ENCODE measurements around the gene LRRC8D. TPM values are rescaled to one million over a fixed set of nuclear protein-coding genes. Genes with fewer than 3 reads are reported as not detected.
A peak's percentile ranks its signal among the peaks of the same experiment; 100 is the strongest.

The LRRC8D gene
- total RNA-seq, 1 experiment from 2014 or later, result 37.2 TPM

- Histone ChIP-seq H4K91ac (ENCODE audit: insufficient read length, low read depth, low read length) (no peak overlapping the region), H3K79me1 (ENCODE audit: insufficient read depth, low read depth, low read length, poor library complexity, severe bottlenecking) (no peaks in the 10 kb centered on the region), H2AFZ (ENCODE audit: low read length) (no peak overlapping the region), H3K14ac (ENCODE audit: insufficient read depth, low read length) (no peak overlapping the region), H3K79me2 (ENCODE audit: insufficient read depth, low read length) (peaks cover 2% of the 10 kb centered on the region; the same call in 1 of the 2 replicates), H3K27ac (ENCODE audit: insufficient read length, low read depth, low read length) (no peak overlapping the region), H3K23me2 (ENCODE audit: insufficient read length, low read depth, low read length, poor library complexity, severe bottlenecking) (no peaks in the 10 kb centered on the region), H3K4me1 (ENCODE audit: insufficient read depth, low read length) (peaks cover 12% of the 10 kb centered on the region), H3K9me3 (ENCODE audit: control insufficient read depth, low read depth, low read length) (peaks cover 5% of the 10 kb centered on the region), H3K23ac (ENCODE audit: insufficient read length, low read depth, low read length) (no peak overlapping the region), H3K4me2 (ENCODE audit: insufficient read depth, insufficient read length, low read length) (peak overlapping the region; percentile 10), H2BK20ac (ENCODE audit: low read depth, low read length, poor library complexity, severe bottlenecking) (no peak overlapping the region), H3K4ac (ENCODE audit: low read depth, low read length) (no peak overlapping the region), H2BK15ac (ENCODE audit: low read depth, low read length) (no peak overlapping the region), H4K5ac (ENCODE audit: insufficient read length, low read depth, low read length) (no peak overlapping the region), H3K27me3 (ENCODE audit: insufficient read depth, low read length) (no peaks in the 10 kb centered on the region), H2BK12ac (ENCODE audit: insufficient read length, low read depth, low read length) (no peak overlapping the region), H3K56ac (ENCODE audit: insufficient read length, low read depth, low read length) (no peak overlapping the region), H2BK5ac (ENCODE audit: insufficient read length, low read length) (no peak overlapping the region), H2AK5ac (ENCODE audit: insufficient read length, low read length) (no peak overlapping the region), H4K8ac (replicated peaks; ENCODE audit: insufficient read length, low read depth, low read length) (no peak overlapping the region), H2BK120ac (ENCODE audit: low read depth, low read length, poor library complexity, severe bottlenecking) (no peak overlapping the region), H4K20me1 (ENCODE audit: control insufficient read depth, insufficient read depth, insufficient read length) (no peaks in the 10 kb centered on the region), H3T11ph (ENCODE audit: low read length) (no peak overlapping the region), H3K18ac (ENCODE audit: insufficient read length, low read depth, low read length) (no peak overlapping the region), H3K9ac (ENCODE audit: extremely low read depth, insufficient read length, low read length) (no peak overlapping the region)
- Mint-ChIP-seq H3K27me3 (ENCODE audit: low read depth) (no peaks in the 10 kb centered on the region), H3K4me3 (no peak overlapping the region; a peak in 1 of 5 replicates), H3K9me3 (peaks cover 5 to 16% of the 10 kb centered on the region in 2 experiments), H3K27ac (peak overlapping the region; percentile 3 to 95 (median 87); a peak in 6 of 7 replicates), H3K4me1 (peaks cover 26 to 38% of the 10 kb centered on the region in 2 experiments), H3K36me3 (ENCODE audit: insufficient read depth in 1 of 3, low read depth in 3 of 3) (peaks cover 19 to 31% (median 26%) of the 10 kb centered on the region in 3 experiments)
- no CpG with 5 or more reads among the region's 1 CpG for WGBS (ENCODE audit: extremely low coverage, insufficient read length, low lambda C conversion rate)
- no peak for DNase-seq
- no peak for TF ChIP-seq CTCF (conservative IDR thresholded peaks at IDR 0.05)
Observed at GRCh38 chr1:89918794-89919155, 97.9 kb downstream of the LRRC8D start.

Data from H9 (cell line).